Gastrocnemius medialis (tissue), 4 donors: Measurements from ENCODE around the gene KLB.

Experiments
- POLR2A ChIP-seq, 2 donors: fragments of 450-650 bp; IDR thresholded peaks; one replicate each; pipeline ENCODE4 v1.6.1; 2017; ENCODE audit warnings: antibody characterized with exemption in 2 of 2, mild to moderate bottlenecking in 2 of 2, moderate library complexity in 2 of 2
- TF ChIP-seq, protein P1 (sequence below), 5 experiments: fragments of 450-650 bp in 3 of 5; fragments of 200-600 bp in 2 of 5; sonication (generic) in 2 of 5; IDR thresholded peaks in 4 of 5; conservative IDR thresholded peaks in 1 of 5; 1 replicate in 4 of 5; 2 replicates in 1 of 5; pipeline ENCODE4 v1.5.1; 2016 to 2019; ENCODE audit warnings: antibody characterized with exemption in 5 of 5, mild to moderate bottlenecking in 3 of 5, moderate library complexity in 3 of 5

DNA sequence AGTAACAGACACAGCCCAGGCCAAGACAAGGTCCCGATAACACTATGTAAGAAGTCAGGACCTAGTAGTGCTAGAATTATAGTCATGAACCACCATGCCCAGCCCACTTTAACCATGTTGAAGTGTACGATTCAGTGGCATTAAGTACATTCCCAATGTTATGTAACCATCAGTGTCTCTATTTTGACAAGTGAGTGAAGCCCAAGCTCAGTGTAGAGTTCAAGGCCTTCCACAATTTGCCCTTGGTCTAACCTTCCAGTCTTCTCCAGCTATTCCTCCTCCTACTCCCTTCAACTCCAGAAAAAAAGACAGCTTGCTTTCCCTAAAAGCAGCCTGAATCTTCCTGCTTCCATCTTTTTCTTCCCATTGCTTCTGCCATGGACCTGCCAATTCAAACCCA lies 83.6 kb downstream of the KLB start:
- TF ChIP-seq, protein P1, sequence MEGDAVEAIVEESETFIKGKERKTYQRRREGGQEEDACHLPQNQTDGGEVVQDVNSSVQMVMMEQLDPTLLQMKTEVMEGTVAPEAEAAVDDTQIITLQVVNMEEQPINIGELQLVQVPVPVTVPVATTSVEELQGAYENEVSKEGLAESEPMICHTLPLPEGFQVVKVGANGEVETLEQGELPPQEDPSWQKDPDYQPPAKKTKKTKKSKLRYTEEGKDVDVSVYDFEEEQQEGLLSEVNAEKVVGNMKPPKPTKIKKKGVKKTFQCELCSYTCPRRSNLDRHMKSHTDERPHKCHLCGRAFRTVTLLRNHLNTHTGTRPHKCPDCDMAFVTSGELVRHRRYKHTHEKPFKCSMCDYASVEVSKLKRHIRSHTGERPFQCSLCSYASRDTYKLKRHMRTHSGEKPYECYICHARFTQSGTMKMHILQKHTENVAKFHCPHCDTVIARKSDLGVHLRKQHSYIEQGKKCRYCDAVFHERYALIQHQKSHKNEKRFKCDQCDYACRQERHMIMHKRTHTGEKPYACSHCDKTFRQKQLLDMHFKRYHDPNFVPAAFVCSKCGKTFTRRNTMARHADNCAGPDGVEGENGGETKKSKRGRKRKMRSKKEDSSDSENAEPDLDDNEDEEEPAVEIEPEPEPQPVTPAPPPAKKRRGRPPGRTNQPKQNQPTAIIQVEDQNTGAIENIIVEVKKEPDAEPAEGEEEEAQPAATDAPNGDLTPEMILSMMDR (IDR thresholded peaks at IDR 0.05 in 4 of 5, conservative IDR thresholded peaks at IDR 0.05 in 1 of 5), result no peak
- no peak for TF ChIP-seq POLR2A (IDR thresholded peaks at IDR 0.05)
